ENCODE data around the gene TMEM178A.
A peak's percentile ranks its signal among the peaks of the same experiment; 100 is the strongest.

TMEM178A gene

DNA sequence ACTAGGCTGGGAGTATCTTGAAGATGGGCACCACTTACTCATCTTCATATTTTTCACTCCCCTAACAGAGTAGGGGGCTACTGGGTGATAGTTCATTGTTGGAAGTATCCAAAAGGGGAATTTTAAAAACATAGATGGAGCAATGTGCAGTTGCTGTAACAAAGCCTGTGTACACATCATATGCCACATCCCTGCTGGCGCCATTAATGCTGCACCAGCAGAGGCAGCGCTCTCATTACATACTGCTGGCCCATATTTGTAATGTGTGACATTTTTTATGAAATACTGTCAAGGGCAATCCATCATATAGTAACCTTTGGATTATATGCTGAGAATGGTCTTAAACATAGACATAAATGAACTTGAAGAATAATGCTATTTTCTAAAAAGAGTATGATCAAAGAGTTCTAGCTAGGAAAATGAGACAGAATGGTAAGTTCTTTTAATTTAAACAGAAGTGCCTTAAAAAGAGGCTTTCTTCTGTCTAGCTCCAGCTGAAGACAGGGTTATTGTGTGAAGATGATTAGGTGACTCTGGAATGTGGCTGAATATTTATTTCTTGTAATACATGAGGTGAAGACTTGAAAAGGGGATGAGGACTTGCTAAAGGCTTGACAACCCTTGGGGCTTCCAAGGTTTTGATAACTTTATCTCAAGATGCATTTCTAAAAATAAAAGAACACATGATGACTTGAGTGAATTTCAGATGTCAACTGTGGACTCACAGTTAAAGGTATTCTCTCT is 2.4 kb upstream of the TMEM178A start:
- H3K27me3 ChIP-seq (ENCODE audit: control insufficient read depth in 1 of 2, insufficient read depth in 2 of 2, low read length in 2 of 2), result peaks cover 0 to 11% of the 10 kb centered on the region in 2 donors
- no peak overlapping the region for H3K4me3 ChIP-seq (ENCODE audit: low read length in 2 of 2)
- no peaks in the 10 kb centered on the region for H3K36me3 ChIP-seq (ENCODE audit: control insufficient read depth in 2 of 2, insufficient read depth in 2 of 2, low read length in 2 of 2)
- H3K9me3 ChIP-seq (ENCODE audit: control insufficient read depth in 2 of 2, low read length in 2 of 2), result no peaks in the 10 kb centered on the region
- no peak overlapping the region for H3K9ac ChIP-seq (ENCODE audit: low read length in 2 of 2)
- H3K27ac ChIP-seq (ENCODE audit: low read length), result no peak overlapping the region
- H3K4me1 ChIP-seq (ENCODE audit: control insufficient read depth, insufficient read depth, low read length), result peaks cover 9% of the 10 kb centered on the region

GRCh38 chr2:39664232-39664887 is 1.4 kb upstream of the TMEM178A start:
- Histone ChIP-seq H3K4me1 (ENCODE audit: control insufficient read depth, insufficient read depth, low read length) (peaks cover 9% of the 10 kb centered on the region), H3K36me3 (ENCODE audit: control insufficient read depth in 2 of 2, insufficient read depth in 2 of 2, low read length in 2 of 2) (no peaks in the 10 kb centered on the region), H3K27me3 (ENCODE audit: control insufficient read depth in 1 of 2, insufficient read depth in 2 of 2, low read length in 2 of 2) (peaks cover 0 to 11% of the 10 kb centered on the region in 2 donors), H3K4me3 (ENCODE audit: low read length in 2 of 2) (no peak overlapping the region), H3K27ac (ENCODE audit: low read length) (no peak overlapping the region), H3K9ac (ENCODE audit: low read length in 2 of 2) (no peak overlapping the region), H3K9me3 (ENCODE audit: control insufficient read depth in 2 of 2, low read length in 2 of 2) (no peaks in the 10 kb centered on the region)

DNA sequence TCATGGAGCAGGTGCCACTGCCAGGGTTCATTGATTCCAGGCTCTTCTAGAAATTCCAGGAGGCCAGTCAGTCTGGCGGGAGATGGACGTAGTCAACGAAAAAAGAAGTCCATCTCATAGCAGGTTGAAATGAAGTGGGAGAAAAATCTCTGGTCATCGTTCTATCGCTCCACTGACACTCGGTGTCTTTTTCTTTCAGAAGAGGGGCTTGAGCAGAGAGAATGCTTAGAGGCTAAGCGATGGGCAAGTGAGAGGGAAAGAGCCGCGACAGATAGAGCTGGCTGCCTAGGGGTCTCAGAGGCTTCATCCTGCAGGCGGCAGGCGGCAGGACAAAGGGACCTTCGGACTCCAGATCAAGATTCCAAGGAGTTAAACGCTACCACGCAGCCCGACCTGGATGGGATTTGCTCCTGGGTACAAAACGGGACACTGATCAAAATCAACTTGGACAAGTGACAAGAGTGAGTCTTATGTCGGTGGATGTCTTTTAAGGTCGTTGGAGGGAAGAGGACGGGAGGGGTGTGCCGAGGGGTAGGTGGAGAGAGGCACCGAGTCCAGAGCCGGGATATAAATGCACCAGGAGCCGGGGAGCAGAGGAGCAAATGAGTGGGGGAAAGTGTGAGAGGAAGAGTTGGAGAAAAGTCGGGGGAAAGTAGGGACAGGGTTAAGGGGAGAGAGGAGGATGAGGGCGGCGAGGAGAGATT is 677 bp upstream of the TMEM178A start:
- Histone ChIP-seq H3K4me3 (ENCODE audit: low read length in 2 of 2) (no peak overlapping the region), H3K9ac (ENCODE audit: low read length in 2 of 2) (no peak overlapping the region), H3K27me3 (ENCODE audit: control insufficient read depth in 1 of 2, insufficient read depth in 2 of 2, low read length in 2 of 2) (peaks cover 0 to 14% of the 10 kb centered on the region in 2 donors), H3K27ac (ENCODE audit: low read length) (no peak overlapping the region), H3K4me1 (ENCODE audit: control insufficient read depth, insufficient read depth, low read length) (peaks cover 9% of the 10 kb centered on the region), H3K36me3 (ENCODE audit: control insufficient read depth in 2 of 2, insufficient read depth in 2 of 2, low read length in 2 of 2) (no peaks in the 10 kb centered on the region), H3K9me3 (ENCODE audit: control insufficient read depth in 2 of 2, low read length in 2 of 2) (no peaks in the 10 kb centered on the region)

DNA sequence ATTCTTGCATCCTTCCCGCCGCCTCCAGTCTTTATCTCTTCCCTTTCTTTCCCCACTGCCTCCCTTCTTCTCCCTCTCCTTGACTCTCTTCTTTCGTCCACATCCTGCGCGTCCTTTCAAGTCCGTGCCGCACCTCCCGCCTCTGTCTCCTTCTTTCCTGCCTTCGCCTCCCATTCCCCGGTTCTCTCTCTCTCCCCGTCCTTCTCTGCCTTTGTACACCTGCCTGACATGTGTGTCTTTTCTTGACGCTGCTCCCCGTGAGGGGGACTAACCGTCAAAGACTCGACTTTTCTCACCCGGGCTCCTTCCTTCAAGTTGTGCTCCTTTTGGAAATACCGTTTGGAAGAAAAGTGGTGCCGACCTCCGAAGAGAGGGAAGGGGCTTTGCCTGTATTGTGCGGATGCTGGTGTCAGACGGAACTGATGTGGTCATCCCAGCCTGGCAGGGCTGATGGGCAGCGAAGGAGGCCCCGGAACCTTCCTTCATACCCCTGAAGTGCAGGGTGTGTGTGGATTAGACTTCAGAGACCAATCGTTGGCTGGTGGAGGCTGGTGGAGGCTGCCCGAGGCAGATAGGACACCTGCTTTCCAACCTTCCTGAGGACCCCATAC is 879 bp downstream of the TMEM178A start:
- no peaks in the 10 kb centered on the region for H3K36me3 ChIP-seq (ENCODE audit: control insufficient read depth in 2 of 2, insufficient read depth in 2 of 2, low read length in 2 of 2)
- H3K27ac ChIP-seq (ENCODE audit: low read length), result no peak overlapping the region
- peak overlapping the region; percentile 76 to 79 for H3K4me3 ChIP-seq (ENCODE audit: low read length in 2 of 2)
- H3K9me3 ChIP-seq (ENCODE audit: control insufficient read depth in 2 of 2, low read length in 2 of 2), result no peaks in the 10 kb centered on the region
- peaks cover 0 to 14% of the 10 kb centered on the region in 2 donors for H3K27me3 ChIP-seq (ENCODE audit: control insufficient read depth in 1 of 2, insufficient read depth in 2 of 2, low read length in 2 of 2)
- peaks cover 9% of the 10 kb centered on the region for H3K4me1 ChIP-seq (ENCODE audit: control insufficient read depth, insufficient read depth, low read length)
- H3K9ac ChIP-seq (ENCODE audit: low read length in 2 of 2), result peak overlapping the region; percentile 50 to 55

DNA sequence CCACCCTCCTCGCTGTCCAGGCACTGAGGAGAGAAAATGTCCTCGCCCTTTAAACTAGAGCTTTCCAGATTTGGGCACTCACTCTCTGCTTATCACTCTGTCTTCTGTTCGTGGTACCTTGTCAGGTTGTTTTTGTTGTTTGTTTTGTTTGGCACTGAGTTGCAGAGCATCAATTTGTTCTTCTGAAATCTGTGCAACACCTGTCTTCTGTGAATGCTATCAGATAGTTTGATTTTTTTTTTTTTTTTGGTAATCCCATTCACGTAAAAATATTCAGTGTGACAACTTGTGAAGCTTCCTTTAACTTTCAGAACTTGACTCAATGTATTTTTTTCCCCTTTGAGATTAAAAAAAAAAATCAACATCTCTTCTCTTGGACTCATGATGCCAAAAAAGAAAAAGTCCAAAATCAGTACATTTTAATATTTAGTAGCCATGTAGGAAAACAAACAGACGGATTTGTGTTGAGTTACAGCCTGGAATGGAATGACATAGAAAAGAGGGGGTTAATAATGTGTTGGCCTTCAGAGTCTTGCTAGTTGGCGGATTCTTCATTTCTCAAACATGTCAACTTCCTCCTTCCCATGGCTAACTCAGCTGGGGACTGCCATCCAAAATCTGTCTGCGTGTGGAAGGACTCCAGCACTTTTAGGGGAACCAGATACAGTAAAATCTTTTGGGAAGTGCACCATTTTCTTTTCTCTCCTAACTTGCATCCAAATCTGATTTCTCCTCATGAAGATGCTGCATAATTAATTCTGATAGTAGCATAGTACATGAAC is 1.6 kb downstream of the TMEM178A start:
- peak overlapping the region in 1 of 2 donors; percentile 55 for H3K9ac ChIP-seq (ENCODE audit: low read length in 2 of 2)
- peaks cover 9% of the 10 kb centered on the region for H3K4me1 ChIP-seq (ENCODE audit: control insufficient read depth, insufficient read depth, low read length)
- H3K27ac ChIP-seq (ENCODE audit: low read length), result no peak overlapping the region
- peaks cover 0 to 14% of the 10 kb centered on the region in 2 donors for H3K27me3 ChIP-seq (ENCODE audit: control insufficient read depth in 1 of 2, insufficient read depth in 2 of 2, low read length in 2 of 2)
- no peaks in the 10 kb centered on the region for H3K36me3 ChIP-seq (ENCODE audit: control insufficient read depth in 2 of 2, insufficient read depth in 2 of 2, low read length in 2 of 2)
- peak overlapping the region; percentile 76 to 79 for H3K4me3 ChIP-seq (ENCODE audit: low read length in 2 of 2)
- no peaks in the 10 kb centered on the region for H3K9me3 ChIP-seq (ENCODE audit: control insufficient read depth in 2 of 2, low read length in 2 of 2)

DNA sequence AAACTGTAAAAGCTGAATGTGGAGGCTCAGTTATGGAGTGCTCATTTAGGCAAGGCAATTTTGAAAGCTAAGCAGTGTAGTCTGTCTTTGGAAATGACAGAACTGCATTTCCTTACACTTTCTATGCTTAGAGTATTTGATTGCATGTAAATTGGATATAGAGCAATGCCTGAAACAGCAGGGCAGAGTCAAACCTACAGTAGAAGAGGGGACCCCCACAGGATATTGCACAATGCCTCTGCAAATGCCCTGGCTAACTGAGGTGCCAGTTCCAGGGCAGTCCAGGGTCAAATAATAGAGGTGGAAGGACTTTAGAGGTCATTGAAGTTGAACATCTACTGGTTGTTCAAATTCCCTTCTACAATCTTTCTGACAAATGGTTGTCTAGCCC is 2.2 kb downstream of the TMEM178A start:
- H3K27me3 ChIP-seq (ENCODE audit: control insufficient read depth in 1 of 2, insufficient read depth in 2 of 2, low read length in 2 of 2), result peaks cover 0 to 14% of the 10 kb centered on the region in 2 donors
- H3K9ac ChIP-seq (ENCODE audit: low read length in 2 of 2), result no peak overlapping the region
- H3K27ac ChIP-seq (ENCODE audit: low read length), result no peak overlapping the region

GRCh38 chr2:39668576-39669080 is 2.9 kb downstream of the TMEM178A start:
- no peak overlapping the region for H3K4me3 ChIP-seq (ENCODE audit: low read length in 2 of 2)
- no peaks in the 10 kb centered on the region for H3K36me3 ChIP-seq (ENCODE audit: control insufficient read depth in 2 of 2, insufficient read depth in 2 of 2, low read length in 2 of 2)
- H3K4me1 ChIP-seq (ENCODE audit: control insufficient read depth, insufficient read depth, low read length), result peaks cover 9% of the 10 kb centered on the region
- peaks cover 0 to 14% of the 10 kb centered on the region in 2 donors for H3K27me3 ChIP-seq (ENCODE audit: control insufficient read depth in 1 of 2, insufficient read depth in 2 of 2, low read length in 2 of 2)
- H3K27ac ChIP-seq (ENCODE audit: low read length), result no peak overlapping the region
- no peaks in the 10 kb centered on the region for H3K9me3 ChIP-seq (ENCODE audit: control insufficient read depth in 2 of 2, low read length in 2 of 2)
- H3K9ac ChIP-seq (ENCODE audit: low read length in 2 of 2), result no peak overlapping the region

More for the DNA sequence above, 2.2 kb downstream of the TMEM178A start:
- peaks cover 9% of the 10 kb centered on the region for H3K4me1 ChIP-seq (ENCODE audit: control insufficient read depth, insufficient read depth, low read length)
- H3K36me3 ChIP-seq (ENCODE audit: control insufficient read depth in 2 of 2, insufficient read depth in 2 of 2, low read length in 2 of 2), result no peaks in the 10 kb centered on the region
- H3K9me3 ChIP-seq (ENCODE audit: control insufficient read depth in 2 of 2, low read length in 2 of 2), result no peaks in the 10 kb centered on the region
- no peak overlapping the region for H3K4me3 ChIP-seq (ENCODE audit: low read length in 2 of 2)

DNA sequence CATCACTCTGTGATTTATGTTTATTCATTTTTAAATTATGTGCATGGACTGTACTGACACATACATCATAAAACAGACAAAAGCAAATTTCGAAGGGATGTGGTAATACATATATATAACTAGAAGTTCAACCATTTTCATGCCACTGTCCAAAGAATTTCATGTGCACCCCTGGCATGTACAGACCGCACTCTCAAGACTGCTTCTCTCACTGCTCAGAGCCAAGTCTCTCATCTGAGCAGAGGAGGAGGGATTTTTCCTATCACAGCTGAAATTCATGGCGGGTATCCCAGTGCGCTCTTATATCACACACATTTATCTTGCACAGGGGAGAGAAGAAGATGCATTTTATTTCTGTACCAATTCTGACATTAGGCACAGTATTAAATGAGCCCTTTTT is 5.9 kb downstream of the TMEM178A start:
- Histone ChIP-seq H3K27me3 (ENCODE audit: control insufficient read depth in 1 of 2, insufficient read depth in 2 of 2, low read length in 2 of 2) (peaks cover 0 to 13% of the 10 kb centered on the region in 2 donors), H3K27ac (ENCODE audit: low read length) (no peak overlapping the region), H3K9me3 (ENCODE audit: control insufficient read depth in 2 of 2, low read length in 2 of 2) (no peaks in the 10 kb centered on the region), H3K36me3 (ENCODE audit: control insufficient read depth in 2 of 2, insufficient read depth in 2 of 2, low read length in 2 of 2) (no peaks in the 10 kb centered on the region), H3K9ac (ENCODE audit: low read length in 2 of 2) (no peak overlapping the region), H3K4me1 (ENCODE audit: control insufficient read depth, insufficient read depth, low read length) (peaks cover 6% of the 10 kb centered on the region), H3K4me3 (ENCODE audit: low read length in 2 of 2) (no peak overlapping the region)

DNA sequence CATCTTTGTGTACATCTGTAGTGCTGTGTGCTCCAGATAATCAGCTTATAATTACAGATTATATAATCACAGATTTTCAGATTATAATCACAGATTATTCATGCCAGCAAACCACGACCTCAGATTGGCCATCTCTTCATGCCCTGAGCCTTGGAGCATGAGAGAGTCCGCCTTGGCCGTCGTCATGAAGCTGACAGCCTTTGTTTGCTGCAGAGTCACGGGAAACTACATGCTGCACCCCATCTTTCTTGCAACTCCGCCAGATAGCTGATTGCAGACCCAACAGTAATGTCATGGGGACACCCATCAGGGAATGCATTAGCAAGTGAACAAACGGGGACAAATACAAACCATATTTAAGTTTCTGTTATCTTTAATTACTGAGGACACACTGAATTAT is 7.3 kb downstream of the TMEM178A start:
- Histone ChIP-seq H3K27ac (ENCODE audit: low read length) (no peak overlapping the region), H3K36me3 (ENCODE audit: control insufficient read depth in 2 of 2, insufficient read depth in 2 of 2, low read length in 2 of 2) (no peaks in the 10 kb centered on the region), H3K27me3 (ENCODE audit: control insufficient read depth in 1 of 2, insufficient read depth in 2 of 2, low read length in 2 of 2) (peaks cover 0 to 3% of the 10 kb centered on the region in 2 donors), H3K4me1 (ENCODE audit: control insufficient read depth, insufficient read depth, low read length) (no peaks in the 10 kb centered on the region), H3K4me3 (ENCODE audit: low read length in 2 of 2) (no peak overlapping the region), H3K9me3 (ENCODE audit: control insufficient read depth in 2 of 2, low read length in 2 of 2) (no peaks in the 10 kb centered on the region), H3K9ac (ENCODE audit: low read length in 2 of 2) (no peak overlapping the region)

- H3K4me1 ChIP-seq (ENCODE audit: control insufficient read depth, insufficient read depth, low read length), result no peaks in the 10 kb centered on the region
- H3K9ac ChIP-seq (ENCODE audit: low read length in 2 of 2), result no peak overlapping the region
- H3K36me3 ChIP-seq (ENCODE audit: control insufficient read depth in 2 of 2, insufficient read depth in 2 of 2, low read length in 2 of 2), result no peaks in the 10 kb centered on the region
- no peak overlapping the region for H3K27ac ChIP-seq (ENCODE audit: low read length)
- H3K9me3 ChIP-seq (ENCODE audit: control insufficient read depth in 2 of 2, low read length in 2 of 2), result no peaks in the 10 kb centered on the region
- no peaks in the 10 kb centered on the region for H3K27me3 ChIP-seq (ENCODE audit: control insufficient read depth in 1 of 2, insufficient read depth in 2 of 2, low read length in 2 of 2)
- no peak overlapping the region for H3K4me3 ChIP-seq (ENCODE audit: low read length in 2 of 2)
Observed at GRCh38 chr2:39676342-39676741, 10.6 kb downstream of the TMEM178A start.

Data from stomach smooth muscle (tissue), 2 donors.